Endothelial cell of umbilical vein (primary cell): ENCODE data around the gene UPF1. TPM values are rescaled to one million over a fixed set of nuclear protein-coding genes. Genes with fewer than 3 reads are reported as not detected.

Source experiments
- BruUV-seq: library from RNA; stranded (reverse); fragments of 400-500 nt; replicated peaks from 2 replicates; lab custom pipeline; 2021; lab: Mats Ljungman, UMichigan
- CTCF ChIA-PET: fragments of 300-600, 350-600 bp; sonication (Branson Sonifier 250); formaldehyde crosslinking; loops from one replicate; lab custom pipeline; 2021; ENCODE audit warnings: antibody characterized with exemption, inconsistent platforms; lab: Charles Lee
- POLR2A ChIA-PET: fragments of 300-600, 350-600 bp; sonication (Branson Sonifier 250); formaldehyde crosslinking; loops from one replicate; lab custom pipeline; 2021; ENCODE audit warnings: antibody characterized with exemption, inconsistent platforms; lab: Charles Lee
- DNase-seq: peaks from one replicate; pipeline ENCODE4 v3.0.0-alpha.2; 2011; ENCODE audit warnings: low read depth, low spot score
- FAIRE-seq: peaks from 2 replicates; lab custom pipeline; 2011; peaks lifted over from hg19 to GRCh38; lab: Jason Lieb, UNC
- H2AFZ ChIP-seq: 2 replicates; pipeline ENCODE4 v1.6.0; 2012; ENCODE audit warnings: low read depth, low read length, control low read depth, inconsistent platforms
- H3K27ac ChIP-seq: 2 replicates; pipeline ENCODE4 v1.5.1; 2011; ENCODE audit warnings: low read depth, mild to moderate bottlenecking, control low read depth, low read length, moderate library complexity; ENCODE audit not compliant: insufficient read depth
- H3K27me3 ChIP-seq, 2 experiments: 2 replicates each; pipeline versions ENCODE4 v1.6.0 to v1.6.1; 2011; ENCODE audit warnings: low read length in 2 of 2, mixed read lengths in 1 of 2; ENCODE audit not compliant: control insufficient read depth in 2 of 2, insufficient read depth in 2 of 2
- H3K36me3 ChIP-seq, 2 experiments: 2 replicates in 1 of 2; 3 replicates in 1 of 2; pipeline ENCODE4 v1.5.1; 2011; ENCODE audit warnings: low read length in 2 of 2, mild to moderate bottlenecking in 1 of 2, moderate library complexity in 1 of 2; ENCODE audit not compliant: control insufficient read depth in 2 of 2, insufficient read depth in 2 of 2; ENCODE audit errors: extremely low read depth in 1 of 2
- H3K4me1 ChIP-seq: 3 replicates; pipeline ENCODE4 v1.5.1; 2011; ENCODE audit warnings: mild to moderate bottlenecking, low read length; ENCODE audit not compliant: control insufficient read depth, insufficient read depth; ENCODE audit errors: extremely low read depth
- H3K4me2 ChIP-seq: 2 replicates; pipeline ENCODE4 v1.6.1; 2011; ENCODE audit warnings: low read length, control low read depth, mixed read lengths; ENCODE audit not compliant: insufficient read depth
- H3K4me3 ChIP-seq, 3 experiments: fragments of 200-600 bp in 1 of 3; sonication (generic), shearing (Covaris generic) in 1 of 3; replicated peaks in 1 of 3; 2 replicates each; pipeline ENCODE4 v1.5.1; 2011 to 2016; ENCODE audit warnings: control low read depth in 3 of 3, low read length in 3 of 3, mild to moderate bottlenecking in 2 of 3, inconsistent platforms in 1 of 3, low read depth in 1 of 3, moderate library complexity in 1 of 3; ENCODE audit not compliant: insufficient read depth in 1 of 3
- H3K79me2 ChIP-seq: 2 replicates; pipeline ENCODE4 v1.6.0; 2012; ENCODE audit warnings: low read length, inconsistent platforms; ENCODE audit not compliant: control insufficient read depth, insufficient read depth
- H3K9ac ChIP-seq: replicated peaks from 2 replicates; pipeline ENCODE3; 2011; ENCODE audit warnings: low read length, control low read depth; ENCODE audit not compliant: insufficient read depth; ENCODE audit errors: extremely low read depth
- H3K9me1 ChIP-seq: replicated peaks from 3 replicates; pipeline ENCODE4 v1.6.0; 2011; ENCODE audit warnings: mild to moderate bottlenecking, low read length; ENCODE audit not compliant: control insufficient read depth, insufficient read depth; ENCODE audit errors: extremely low read depth
- H3K9me3 ChIP-seq: replicated peaks from 2 replicates; pipeline ENCODE4 v1.5.1; 2012; ENCODE audit warnings: low read length, inconsistent platforms; ENCODE audit not compliant: control insufficient read depth, insufficient read depth
- H4K20me1 ChIP-seq: replicated peaks from 2 replicates; pipeline ENCODE3; 2011; ENCODE audit warnings: mild to moderate bottlenecking, low read length; ENCODE audit not compliant: control insufficient read depth, insufficient read depth; ENCODE audit errors: extremely low read depth
- EZH2 ChIP-seq: IDR thresholded peaks from 2 replicates; pipeline ENCODE4 v1.6.1; 2012; ENCODE audit warnings: borderline replicate concordance, low read depth, mild to moderate bottlenecking, moderate library complexity, low read length, inconsistent platforms; ENCODE audit not compliant: severe bottlenecking
- FOS ChIP-seq: IDR thresholded peaks from 2 replicates; pipeline ENCODE4 v1.6.1; 2011; ENCODE audit warnings: mild to moderate bottlenecking, low read length, moderate library complexity, borderline replicate concordance; ENCODE audit not compliant: insufficient read depth
- GATA2 ChIP-seq: IDR thresholded peaks from 2 replicates; pipeline ENCODE4 v1.7.0; 2011; ENCODE audit warnings: low read depth, mild to moderate bottlenecking, moderate library complexity, mixed read lengths, low read length; ENCODE audit not compliant: insufficient read length, insufficient read depth
- JUN ChIP-seq: IDR thresholded peaks from 2 replicates; pipeline ENCODE4 v1.6.1; 2011; ENCODE audit warnings: borderline replicate concordance, low read depth; ENCODE audit not compliant: insufficient read length, insufficient read depth
- MYC ChIP-seq: IDR thresholded peaks from one replicate; pipeline ENCODE4 v1.6.1; 2011; ENCODE audit warnings: mild to moderate bottlenecking, low read depth, low read length
- POLR2A ChIP-seq: IDR thresholded peaks from 2 replicates; pipeline ENCODE4 v1.6.1; 2012; ENCODE audit warnings: low read depth, mild to moderate bottlenecking, control low read depth, low read length
- POLR2AphosphoS5 ChIP-seq: IDR thresholded peaks from 2 replicates; pipeline ENCODE4 v1.6.1; 2012; ENCODE audit warnings: low read depth, mild to moderate bottlenecking, control low read depth, low read length, moderate library complexity; ENCODE audit not compliant: insufficient read depth
- dilution Hi-C: fragments of 300-500 bp; cut with MboI; formaldehyde crosslinking; loops from one replicate; pipeline ENCODE4 v1.15.0; 2019; ENCODE audit warnings: low sequenced_read_pairs; ENCODE audit not compliant: extremely low pct_ligation_motif_present
- intact Hi-C: fragments of 100-400 bp; cut with micrococcal nuclease; formaldehyde crosslinking; loops from one replicate; pipeline ENCODE4 v1.10.0; 2022
- polyA plus RNA-seq, 4 experiments: library from polyadenylated mRNA; depleted of rRNA in 3 of 4; stranded (reverse) in 3 of 4; unstranded in 1 of 4; fragments of >200 nt; gene quantifications; 2 replicates each; pipeline versions ENCODE4 v1.2.1 to v1.2.3, GENCODE V29; 2011 to 2012; ENCODE audit warnings: missing spikeins in 1 of 4
- total RNA-seq: library from RNA; stranded (reverse); gene quantifications from 2 replicates; pipeline ENCODE4 v1.2.3, GENCODE V29; 2021
- TF ChIP-seq, protein P1 (sequence below): IDR thresholded peaks from 2 replicates; pipeline ENCODE4 v1.6.1; 2011; ENCODE audit not compliant: insufficient read depth, insufficient read length
- TF ChIP-seq, protein P2 (sequence below), 2 donors: IDR thresholded peaks; 1 replicate in 1 of 2; 2 replicates in 1 of 2; pipeline ENCODE4 v1.5.1; 2011; ENCODE audit warnings: low read length in 2 of 2, mild to moderate bottlenecking in 2 of 2, moderate library complexity in 2 of 2, control low read depth in 1 of 2, inconsistent platforms in 1 of 2, low read depth in 1 of 2; ENCODE audit not compliant: insufficient read depth in 1 of 2; ENCODE audit errors: extremely low read depth in 1 of 2

Gene UPF1
- total and polyA plus RNA-seq, 2 donors (not counting 3 experiments of a cell fraction or from before 2014, with no cell fraction given), result 65.9 to 68.2 TPM

DNA sequence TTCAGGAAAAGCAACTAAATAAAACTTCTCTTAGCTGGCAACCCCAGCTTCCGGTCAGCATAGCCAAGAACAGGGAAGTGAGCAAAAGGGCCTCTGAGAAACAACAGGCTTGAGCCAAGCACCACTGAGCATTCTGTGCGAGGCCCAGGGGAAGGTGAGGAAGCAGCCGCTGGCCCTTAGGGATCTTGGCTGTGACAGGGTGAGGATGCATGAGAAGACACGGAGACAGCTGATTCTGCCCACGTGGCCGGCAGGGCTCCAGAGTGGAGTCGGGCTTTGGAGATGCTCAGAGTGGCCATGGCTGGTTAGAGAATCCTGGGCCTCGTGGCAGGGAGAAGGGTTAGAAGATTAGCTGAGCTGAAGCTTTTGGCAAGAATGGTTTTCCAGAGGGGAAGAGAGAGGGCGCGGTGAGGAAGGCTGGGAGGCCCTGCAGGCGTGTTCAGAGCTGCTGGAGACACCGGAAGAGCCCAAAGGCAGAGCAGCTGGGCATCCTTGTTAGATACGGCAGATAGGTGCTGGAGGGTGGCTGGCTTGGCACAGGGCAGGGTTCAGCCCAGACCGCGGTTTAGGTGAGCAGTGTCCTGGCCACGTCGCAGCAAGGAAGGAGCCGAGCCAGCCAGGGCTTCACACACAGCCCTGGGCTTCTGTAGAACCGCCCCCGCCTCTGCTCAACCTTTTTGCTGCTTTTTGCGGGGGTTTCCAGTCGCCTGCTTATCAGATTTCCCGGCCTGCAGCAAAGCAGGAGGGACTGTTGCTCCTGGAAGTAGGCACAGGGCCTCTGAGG lies 17.3 kb downstream of the UPF1 start:
- DNase-seq (peak; percentile 88), FAIRE-seq (peak; percentile 98)
- H3K36me3 ChIP-seq, result peaks cover 9 to 22% of the 10 kb centered on the region in 2 experiments
- peak overlapping the region; percentile 0 for H3K9ac ChIP-seq
- intact Hi-C loops (loop anchor here (1.0 to 5.0 kb wide), 5 partner anchors 62 to 398 kb away; no protein-coding TSS in a partner anchor), dilution Hi-C loops (no loop called here)
- H3K9me1 ChIP-seq, result no peaks in the 10 kb centered on the region
- no TSS peak for BruUV-seq
- H3K27me3 ChIP-seq, result no peaks in the 10 kb centered on the region
- no peaks in the 10 kb centered on the region for H4K20me1 ChIP-seq
- H2AFZ ChIP-seq, result no peak overlapping the region
- peak overlapping the region; percentile 37 for H3K4me2 ChIP-seq
- peak overlapping the region; percentile 48 for H3K27ac ChIP-seq
- no peaks in the 10 kb centered on the region for H3K9me3 ChIP-seq
- ChIA-PET CTCF (interaction anchor here (0.6 to 6.2 kb wide), 15 partner anchors 8 to 387 kb away, joined by 3 to 79 read pairs (median 6); partner anchors contain the start of genes CERS1, REX1BD and UPF1), POLR2A (no interaction called here)
- peaks cover 48% of the 10 kb centered on the region for H3K4me1 ChIP-seq
- no peak overlapping the region for H3K4me3 ChIP-seq
- peaks cover 54% of the 10 kb centered on the region for H3K79me2 ChIP-seq
- TF ChIP-seq, protein P1, sequence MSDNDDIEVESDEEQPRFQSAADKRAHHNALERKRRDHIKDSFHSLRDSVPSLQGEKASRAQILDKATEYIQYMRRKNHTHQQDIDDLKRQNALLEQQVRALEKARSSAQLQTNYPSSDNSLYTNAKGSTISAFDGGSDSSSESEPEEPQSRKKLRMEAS, result peak; percentile 65
- TF ChIP-seq POLR2AphosphoS5 (peak; percentile 59), JUN (no peak), GATA2 (peak; percentile 11)

DNA sequence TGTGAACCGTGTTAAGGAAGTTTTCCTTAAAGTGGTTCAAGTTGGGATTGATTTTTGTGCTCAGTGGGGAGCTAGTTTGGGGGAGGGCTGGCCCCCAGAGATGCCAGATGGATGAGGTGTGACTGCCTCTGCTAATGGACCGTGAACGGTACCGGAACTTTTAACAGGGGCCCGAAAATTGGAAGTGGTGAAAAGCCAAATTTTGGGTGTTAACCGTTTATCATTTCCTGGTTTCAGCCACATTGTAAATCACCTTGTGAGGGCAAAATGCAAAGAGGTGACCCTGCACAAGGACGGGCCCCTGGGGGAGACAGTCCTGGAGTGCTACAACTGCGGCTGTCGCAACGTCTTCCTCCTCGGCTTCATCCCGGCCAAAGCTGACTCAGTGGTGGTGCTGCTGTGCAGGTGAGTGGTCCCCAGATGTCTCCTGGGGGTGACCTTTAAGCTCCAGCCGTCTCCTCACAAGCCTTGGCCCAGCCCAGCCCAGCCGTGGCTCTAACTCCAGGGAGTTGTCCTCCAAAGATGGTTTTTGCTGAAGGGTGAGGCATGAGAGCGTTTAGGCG lies 18.2 kb downstream of the UPF1 start:
- Histone ChIP-seq H3K27ac (peak overlapping the region; percentile 48), H3K27me3 (no peaks in the 10 kb centered on the region), H3K79me2 (peaks cover 45% of the 10 kb centered on the region), H3K4me2 (peak overlapping the region; percentile 8), H3K36me3 (peaks cover 10 to 29% of the 10 kb centered on the region in 2 experiments), H3K4me1 (peaks cover 48% of the 10 kb centered on the region), H3K9ac (no peak overlapping the region), H3K9me3 (no peaks in the 10 kb centered on the region), H4K20me1 (no peaks in the 10 kb centered on the region), H3K9me1 (no peaks in the 10 kb centered on the region), H3K4me3 (no peak overlapping the region), H2AFZ (no peak overlapping the region)
- no peak for DNase-seq
- TF ChIP-seq MYC (no peak), EZH2 (no peak), GATA2 (no peak), POLR2A (no peak), JUN (no peak), FOS (no peak), POLR2AphosphoS5 (no peak)
- TF ChIP-seq, protein P1, result no peak
- TF ChIP-seq, protein P2, sequence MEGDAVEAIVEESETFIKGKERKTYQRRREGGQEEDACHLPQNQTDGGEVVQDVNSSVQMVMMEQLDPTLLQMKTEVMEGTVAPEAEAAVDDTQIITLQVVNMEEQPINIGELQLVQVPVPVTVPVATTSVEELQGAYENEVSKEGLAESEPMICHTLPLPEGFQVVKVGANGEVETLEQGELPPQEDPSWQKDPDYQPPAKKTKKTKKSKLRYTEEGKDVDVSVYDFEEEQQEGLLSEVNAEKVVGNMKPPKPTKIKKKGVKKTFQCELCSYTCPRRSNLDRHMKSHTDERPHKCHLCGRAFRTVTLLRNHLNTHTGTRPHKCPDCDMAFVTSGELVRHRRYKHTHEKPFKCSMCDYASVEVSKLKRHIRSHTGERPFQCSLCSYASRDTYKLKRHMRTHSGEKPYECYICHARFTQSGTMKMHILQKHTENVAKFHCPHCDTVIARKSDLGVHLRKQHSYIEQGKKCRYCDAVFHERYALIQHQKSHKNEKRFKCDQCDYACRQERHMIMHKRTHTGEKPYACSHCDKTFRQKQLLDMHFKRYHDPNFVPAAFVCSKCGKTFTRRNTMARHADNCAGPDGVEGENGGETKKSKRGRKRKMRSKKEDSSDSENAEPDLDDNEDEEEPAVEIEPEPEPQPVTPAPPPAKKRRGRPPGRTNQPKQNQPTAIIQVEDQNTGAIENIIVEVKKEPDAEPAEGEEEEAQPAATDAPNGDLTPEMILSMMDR (IDR thresholded peaks at IDR 0.05; ENCODE audit: extremely low read depth in 1 of 2, insufficient read depth in 1 of 2, low read depth in 1 of 2, low read length in 2 of 2), result no peak
- POLR2A ChIA-PET, result no interaction called here
- dilution Hi-C loops, result no loop called here
- intact Hi-C loops, result loop anchor here (1.0 to 5.0 kb wide), 6 partner anchors 17 to 399 kb away; no protein-coding TSS in a partner anchor
- CTCF ChIA-PET, result interaction anchor here (1.0 to 5.6 kb wide), 5 partner anchors 11 to 256 kb away, joined by 3 to 79 read pairs (median 6); partner anchors contain the start of gene UPF1
- no peak for FAIRE-seq
- no TSS peak for BruUV-seq
